GM12865 (cell line): ENCODE data around the gene ZBTB47.

ENCODE experiments used
- DNase-seq: peaks from one replicate; pipeline ENCODE4 v3.0.0; 2010; ENCODE audit warnings: low read depth
- H3K4me3 ChIP-seq: 2 replicates; pipeline ENCODE4 v1.5.1; 2011; ENCODE audit warnings: mild to moderate bottlenecking, low read depth, low read length, control low read depth
- TF ChIP-seq, protein P1 (sequence below): IDR thresholded peaks from 2 replicates; pipeline ENCODE4 v1.5.1; 2011; ENCODE audit warnings: low read length, control low read depth, low read depth, inconsistent platforms; ENCODE audit not compliant: insufficient read depth; ENCODE audit errors: missing control alignments

Gene ZBTB47

DNA sequence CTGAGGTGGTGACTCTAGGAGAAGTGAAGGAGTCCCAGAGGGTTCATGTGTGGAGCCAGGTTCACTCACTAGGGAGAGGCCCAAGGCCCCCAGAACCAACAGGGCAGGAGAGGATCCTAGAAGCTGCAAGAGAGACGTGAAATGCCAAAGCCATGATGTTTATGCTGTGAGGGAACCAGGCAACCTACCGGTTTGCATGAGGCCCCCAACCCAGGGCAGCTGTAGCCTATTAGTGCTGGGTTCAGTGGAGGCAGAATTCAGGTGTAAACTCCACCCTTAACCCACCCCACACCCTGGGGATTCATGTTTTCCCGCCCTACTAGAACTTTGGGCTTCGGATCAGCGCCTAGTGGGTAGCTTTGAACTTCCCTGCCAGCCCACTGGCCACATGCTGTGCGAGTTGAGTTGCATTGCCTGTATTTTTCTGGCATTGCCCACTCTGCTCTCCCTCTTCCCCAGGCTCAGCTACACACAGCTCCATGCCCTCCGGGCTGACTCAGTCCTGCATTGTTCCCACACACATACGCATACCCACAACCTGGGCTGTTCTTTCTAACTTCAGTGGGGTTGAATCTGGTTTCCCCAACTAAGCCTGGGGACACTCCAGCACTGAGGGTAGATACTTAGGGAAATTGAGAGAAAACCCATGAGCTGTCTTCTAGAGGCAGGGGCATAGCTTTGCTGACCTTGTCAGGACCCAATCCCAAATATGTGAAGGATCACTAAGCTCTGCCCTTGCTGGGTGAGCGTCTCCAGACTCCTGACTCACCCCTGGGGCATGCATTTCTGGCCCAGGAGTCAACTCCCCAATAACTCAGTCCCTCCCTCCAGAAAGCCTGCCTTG is 2.0 kb upstream of the ZBTB47 start:
- no peak for DNase-seq
- H3K4me3 ChIP-seq = no peak overlapping the region
- TF ChIP-seq, protein P1, sequence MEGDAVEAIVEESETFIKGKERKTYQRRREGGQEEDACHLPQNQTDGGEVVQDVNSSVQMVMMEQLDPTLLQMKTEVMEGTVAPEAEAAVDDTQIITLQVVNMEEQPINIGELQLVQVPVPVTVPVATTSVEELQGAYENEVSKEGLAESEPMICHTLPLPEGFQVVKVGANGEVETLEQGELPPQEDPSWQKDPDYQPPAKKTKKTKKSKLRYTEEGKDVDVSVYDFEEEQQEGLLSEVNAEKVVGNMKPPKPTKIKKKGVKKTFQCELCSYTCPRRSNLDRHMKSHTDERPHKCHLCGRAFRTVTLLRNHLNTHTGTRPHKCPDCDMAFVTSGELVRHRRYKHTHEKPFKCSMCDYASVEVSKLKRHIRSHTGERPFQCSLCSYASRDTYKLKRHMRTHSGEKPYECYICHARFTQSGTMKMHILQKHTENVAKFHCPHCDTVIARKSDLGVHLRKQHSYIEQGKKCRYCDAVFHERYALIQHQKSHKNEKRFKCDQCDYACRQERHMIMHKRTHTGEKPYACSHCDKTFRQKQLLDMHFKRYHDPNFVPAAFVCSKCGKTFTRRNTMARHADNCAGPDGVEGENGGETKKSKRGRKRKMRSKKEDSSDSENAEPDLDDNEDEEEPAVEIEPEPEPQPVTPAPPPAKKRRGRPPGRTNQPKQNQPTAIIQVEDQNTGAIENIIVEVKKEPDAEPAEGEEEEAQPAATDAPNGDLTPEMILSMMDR = no peak

DNA sequence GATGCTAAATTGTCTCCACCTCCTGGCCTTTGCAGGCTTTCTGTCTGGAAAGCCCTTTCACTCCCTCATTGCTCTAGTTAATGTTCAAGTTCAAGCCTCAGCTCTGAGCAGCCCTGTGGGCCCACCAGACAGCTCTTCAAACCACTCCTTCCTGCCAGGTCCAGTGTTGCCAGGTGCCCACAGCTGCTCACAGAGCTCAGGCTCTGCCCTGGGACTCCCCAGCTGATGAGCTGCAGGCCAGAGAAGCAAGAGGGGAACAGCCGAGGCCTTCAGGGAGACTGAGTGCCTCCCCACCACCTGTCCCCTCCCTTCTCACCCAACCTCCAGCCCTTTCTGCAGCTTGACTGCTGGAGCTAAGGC is 1.3 kb upstream of the ZBTB47 start:
- DNase-seq = no peak
- H3K4me3 ChIP-seq = no peak overlapping the region
- TF ChIP-seq, protein P1 = no peak

DNA sequence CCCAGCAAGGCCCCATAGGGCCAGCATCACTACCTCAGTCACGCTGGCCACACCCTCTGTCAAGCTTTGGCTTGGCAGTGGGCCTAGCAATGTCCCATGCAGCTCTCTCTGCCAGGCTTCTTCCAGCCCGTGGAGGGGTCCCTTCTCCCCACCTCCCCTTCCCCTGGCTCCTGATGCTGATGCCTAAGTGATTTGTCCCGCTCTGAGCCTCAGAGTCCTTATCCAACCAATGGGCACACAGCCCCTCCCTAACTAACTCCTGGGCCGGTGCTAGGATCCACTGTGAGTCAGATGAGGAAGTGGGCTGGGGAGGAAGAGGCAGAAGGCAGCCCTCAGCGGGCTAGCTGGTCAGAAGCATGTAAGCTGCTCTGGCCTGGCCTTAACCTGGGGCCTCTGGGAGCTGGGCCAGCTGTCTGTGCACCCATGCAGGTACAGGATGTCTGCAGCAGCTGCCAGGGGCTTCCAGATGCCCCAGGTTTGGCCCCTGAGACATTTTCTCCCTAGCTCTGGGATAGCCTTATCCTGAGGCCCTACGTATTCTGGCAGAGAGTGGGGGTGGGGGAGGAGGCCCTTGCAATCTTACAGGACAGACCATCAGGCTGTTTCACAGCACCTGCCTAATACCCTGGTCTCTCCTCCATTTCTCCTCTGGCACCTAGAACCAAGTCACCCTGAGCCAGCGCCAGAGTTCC is 740 bp upstream of the ZBTB47 start:
- no peak overlapping the region for H3K4me3 ChIP-seq
- DNase-seq = peak; percentile 54
- TF ChIP-seq, protein P1 = no peak

DNA sequence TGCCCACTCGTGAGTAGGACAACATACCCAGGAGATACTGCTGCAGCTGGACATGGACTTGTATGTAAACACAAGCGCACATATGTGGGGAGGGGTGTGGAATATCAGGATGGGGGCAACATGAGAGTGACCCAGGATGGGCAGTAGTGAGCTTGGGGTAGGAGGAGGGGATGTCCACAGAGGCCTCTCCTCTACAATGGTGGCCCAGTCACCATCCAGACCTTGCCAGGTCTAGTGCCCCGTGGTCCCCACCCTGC is 266 bp upstream of the ZBTB47 start:
- H3K4me3 ChIP-seq = no peak overlapping the region
- DNase-seq = no peak

DNA sequence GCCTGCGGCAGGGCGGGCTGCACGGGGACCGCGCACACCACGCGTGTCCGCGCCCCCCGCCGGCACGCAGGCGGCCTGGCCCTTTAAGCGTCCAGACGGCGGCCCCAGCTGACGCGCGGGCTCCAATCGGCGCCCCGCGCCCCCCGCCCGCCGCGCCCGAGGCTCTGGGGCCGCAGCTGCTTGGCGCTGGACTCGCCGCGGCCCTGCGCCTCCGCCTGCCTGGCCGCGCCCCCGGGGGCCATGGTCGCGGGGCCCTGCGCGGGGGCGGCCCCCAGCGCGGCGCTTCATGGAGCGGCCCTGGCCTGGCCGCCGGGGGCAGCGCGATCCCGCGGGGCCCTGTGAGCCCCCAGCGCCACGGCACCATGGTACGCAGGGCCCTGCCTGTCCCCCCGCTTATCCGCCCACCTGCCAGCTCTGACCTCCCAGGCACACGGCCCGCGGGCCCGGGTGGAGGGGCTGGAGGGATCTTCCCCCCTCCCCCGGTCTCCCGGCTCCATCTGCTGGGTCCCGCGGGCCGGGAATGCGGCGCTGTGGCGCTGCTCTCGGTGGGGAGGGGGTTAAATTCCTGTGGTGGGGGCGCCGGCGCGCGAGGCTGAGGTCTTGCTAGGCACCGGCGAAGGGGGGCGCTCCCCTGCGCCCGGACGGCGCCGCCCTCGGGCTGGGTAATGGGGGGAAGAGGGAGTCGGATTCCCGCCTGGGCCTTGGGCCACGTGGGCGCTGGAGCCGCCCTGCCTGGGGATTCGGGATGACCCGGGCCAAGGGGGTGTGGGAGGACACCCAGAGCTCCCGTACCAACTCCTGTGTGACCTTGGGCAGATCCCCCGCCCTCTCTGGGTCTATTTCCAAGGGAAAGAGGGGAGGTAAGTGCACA is 1.1 kb downstream of the ZBTB47 start:
- no peak for DNase-seq

More for the DNA sequence above, 266 bp upstream of the ZBTB47 start:
- TF ChIP-seq, protein P1 = no peak

DNA sequence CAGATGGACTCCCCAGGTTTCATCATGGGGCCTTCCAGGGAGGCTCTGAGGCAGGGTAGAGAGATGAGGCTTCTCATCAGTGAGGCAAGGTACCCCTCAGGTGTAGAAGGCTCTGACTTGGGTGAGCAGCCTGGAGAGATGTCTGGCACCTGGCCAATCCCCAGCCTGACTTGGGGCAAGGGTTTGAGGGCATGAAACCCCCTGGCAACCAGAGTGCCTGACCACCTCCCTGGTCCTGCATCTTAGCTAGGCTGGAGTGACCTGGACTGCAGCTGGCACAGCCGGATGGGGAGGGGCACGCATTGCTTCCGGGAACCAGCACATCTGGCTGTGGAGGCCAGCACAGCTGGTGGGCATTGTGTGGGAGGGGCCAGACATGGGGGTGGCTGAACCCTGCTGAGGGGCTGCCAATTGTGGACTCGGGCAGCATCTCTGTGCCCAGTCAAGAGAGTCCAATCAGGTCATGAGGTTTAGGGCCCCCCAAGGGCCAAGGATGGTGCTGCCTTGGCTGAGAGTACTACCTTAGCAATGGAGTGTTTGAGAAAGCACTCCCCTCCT is 1.9 kb downstream of the ZBTB47 start:
- no peak for DNase-seq
- TF ChIP-seq, protein P1 = no peak
- no peak overlapping the region for H3K4me3 ChIP-seq

More for the DNA sequence above, 1.1 kb downstream of the ZBTB47 start:
- TF ChIP-seq, protein P1 = no peak
- peak overlapping the region; percentile 34 for H3K4me3 ChIP-seq
